Stimulated activated CD4-positive, alpha-beta T cell treated with anti-CD3 and anti-CD28 coated beads, Interleukin-12 subunit alpha, Interleukin-12 subunit beta, amount 100 ng/mL, for 48 hours (primary cell): ENCODE measurements around the gene ZNF438.
"Not testable (repeated sequence)": the region's sequence is repeated elsewhere in the genome, so short reads cannot be mapped to it uniquely, and the experiment has no call there.

Experiments used
- DNase-seq, 3 donors: peaks; one replicate each; pipeline ENCODE4 v3.0.0-alpha.2; 2020; ENCODE audit warnings: low read depth in 2 of 3, low spot score in 1 of 3

Gene ZNF438

GRCh38 chr10:30990351-30990750, 41.3 kb downstream of the ZNF438 start:
- no peak for DNase-seq

GRCh38 chr10:30988831-30989435, 42.7 kb downstream of the ZNF438 start:
- no peak for DNase-seq

GRCh38 chr10:30987463-30987862, 44.2 kb downstream of the ZNF438 start:
- DNase-seq: no peak

- DNase-seq: no peak
Observed at GRCh38 chr10:30986053-30986555, 45.6 kb downstream of the ZNF438 start.

- DNase-seq: no peak
Observed at GRCh38 chr10:30985512-30985911, 46.2 kb downstream of the ZNF438 start.

GRCh38 chr10:30984563-30985328, 46.9 kb downstream of the ZNF438 start:
- no peak for DNase-seq

GRCh38 chr10:30983209-30983608, 48.5 kb downstream of the ZNF438 start:
- DNase-seq: not testable (repeated sequence)

- no peak for DNase-seq
Observed at GRCh38 chr10:30980951-30981616, 50.6 kb downstream of the ZNF438 start.

- no peak for DNase-seq
Observed at GRCh38 chr10:30979956-30980355, 51.7 kb downstream of the ZNF438 start.

GRCh38 chr10:30978843-30979242, 52.8 kb downstream of the ZNF438 start:
- no peak for DNase-seq

- DNase-seq: no peak
Observed at GRCh38 chr10:30977385-30977784, 54.3 kb downstream of the ZNF438 start.

GRCh38 chr10:30974773-30975415, 56.8 kb downstream of the ZNF438 start:
- no peak for DNase-seq

- DNase-seq: no peak
Observed at GRCh38 chr10:30974355-30974754, 57.3 kb downstream of the ZNF438 start.

- no peak for DNase-seq
Observed at GRCh38 chr10:30973737-30974136, 57.9 kb downstream of the ZNF438 start.

GRCh38 chr10:30970760-30971460, 60.8 kb downstream of the ZNF438 start:
- no peak for DNase-seq

- no peak for DNase-seq
Observed at GRCh38 chr10:30968711-30969110, 63.0 kb downstream of the ZNF438 start.

- DNase-seq: no peak
Observed at GRCh38 chr10:30967650-30968410, 63.8 kb downstream of the ZNF438 start.

GRCh38 chr10:30963992-30964930, 67.4 kb downstream of the ZNF438 start:
- DNase-seq: no peak

- DNase-seq: no peak
Observed at GRCh38 chr10:30962522-30962921, 69.1 kb downstream of the ZNF438 start.
